GDM1 (cell line): ENCODE data around the gene C1orf53.
"Not testable (repeated sequence)": the region's sequence is repeated elsewhere in the genome, so short reads cannot be mapped to it uniquely, and the experiment has no call there.

Source experiments
- DNase-seq: peaks from one replicate; lab custom pipeline; 2025; lab: John Stamatoyannopoulos, UW

C1orf53 gene

GRCh38 chr1:197902454-197903195 lies at the start of gene C1orf53:
C1orf53 (plus strand) TSS chr1:197902630; CDS start chr1:197902650, 20 bp downstream.
- DNase-seq = peak; percentile 91

GRCh38 chr1:197855751-197856150 lies 46.7 kb upstream of the C1orf53 start:
- DNase-seq = not testable (repeated sequence)

- no peak for DNase-seq
Observed at GRCh38 chr1:197857477-197857876, 45.0 kb upstream of the C1orf53 start.

- DNase-seq = no peak
Observed at GRCh38 chr1:197859024-197859423, 43.4 kb upstream of the C1orf53 start.

GRCh38 chr1:197862221-197862620 lies 40.2 kb upstream of the C1orf53 start:
- no peak for DNase-seq

GRCh38 chr1:197862671-197863070 lies 39.8 kb upstream of the C1orf53 start:
- no peak for DNase-seq

- no peak for DNase-seq
Observed at GRCh38 chr1:197865809-197866208, 36.6 kb upstream of the C1orf53 start.

GRCh38 chr1:197868751-197869489 lies 33.5 kb upstream of the C1orf53 start:
- DNase-seq = peak; percentile 38

GRCh38 chr1:197869490-197870077 lies 32.8 kb upstream of the C1orf53 start:
- DNase-seq = no peak

GRCh38 chr1:197876894-197877293 lies 25.5 kb upstream of the C1orf53 start:
- no peak for DNase-seq

- DNase-seq = not testable (repeated sequence)
Observed at GRCh38 chr1:197880385-197880784, 22.0 kb upstream of the C1orf53 start.

GRCh38 chr1:197882241-197882640 lies 20.2 kb upstream of the C1orf53 start:
- not testable (repeated sequence) for DNase-seq

- no peak for DNase-seq
Observed at GRCh38 chr1:197884173-197884572, 18.3 kb upstream of the C1orf53 start.

GRCh38 chr1:197890936-197891335 lies 11.5 kb upstream of the C1orf53 start:
- no peak for DNase-seq

GRCh38 chr1:197892684-197893083 lies 9.7 kb upstream of the C1orf53 start:
- DNase-seq = no peak

GRCh38 chr1:197896301-197896700 lies 6.1 kb upstream of the C1orf53 start:
- no peak for DNase-seq

- no peak for DNase-seq
Observed at GRCh38 chr1:197899037-197899436, 3.4 kb upstream of the C1orf53 start.

- DNase-seq = no peak
Observed at GRCh38 chr1:197902131-197902453, 338 bp upstream of the C1orf53 start.

- DNase-seq = no peak
Observed at GRCh38 chr1:197903196-197903514, 725 bp downstream of the C1orf53 start.

- DNase-seq = no peak
Observed at GRCh38 chr1:197904126-197904787, 1.8 kb downstream of the C1orf53 start.

- DNase-seq = no peak
Observed at GRCh38 chr1:197905699-197906351, 3.4 kb downstream of the C1orf53 start.
